Calu3 (cell line): ENCODE results near the gene MAN2A2. TPM values are rescaled to one million over a fixed set of nuclear protein-coding genes. Genes with fewer than 3 reads are reported as not detected.
A peak's percentile ranks its signal among the peaks of the same experiment; 100 is the strongest.

Experiments
- BruUV-seq: library from RNA; stranded (reverse); fragments of 400-500 nt; replicated peaks from 2 replicates; lab custom pipeline; 2021; lab: Mats Ljungman, UMichigan
- CTCF ChIA-PET: fragments of 300-600 bp; sonication (Branson Sonifier 250); formaldehyde crosslinking; loops from one replicate; lab custom pipeline; 2022; ENCODE audit warnings: antibody characterized with exemption; lab: Charles Lee
- DNase-seq: peaks from one replicate; pipeline ENCODE4 v3.0.0; 2022
- H3K27ac Mint-ChIP-seq: one replicate; pipeline ENCODE4 v1.8.0; 2022; ENCODE audit warnings: mixed read lengths; ENCODE audit not compliant: unreplicated experiment
- H3K27me3 Mint-ChIP-seq: one replicate; pipeline ENCODE4 v1.8.0; 2022; ENCODE audit warnings: mixed read lengths; ENCODE audit not compliant: unreplicated experiment
- H3K36me3 Mint-ChIP-seq: one replicate; pipeline ENCODE4 v1.8.0; 2022; ENCODE audit warnings: mild to moderate bottlenecking, moderate library complexity, mixed read lengths; ENCODE audit not compliant: insufficient read depth, unreplicated experiment
- H3K4me1 Mint-ChIP-seq: one replicate; pipeline ENCODE4 v1.8.0; 2022; ENCODE audit warnings: mild to moderate bottlenecking, low read depth, mixed read lengths; ENCODE audit not compliant: unreplicated experiment
- H3K4me3 Mint-ChIP-seq: one replicate; pipeline ENCODE4 v1.8.0; 2022; ENCODE audit warnings: mild to moderate bottlenecking, low read depth, moderate library complexity, mixed read lengths; ENCODE audit not compliant: unreplicated experiment
- H3K9me3 Mint-ChIP-seq: one replicate; pipeline ENCODE4 v1.8.0; 2022; ENCODE audit warnings: low read depth, mixed read lengths; ENCODE audit not compliant: unreplicated experiment
- CTCF ChIP-seq: fragments of 200-600 bp; IDR thresholded peaks from one replicate; pipeline ENCODE4 v1.8.0; 2022; ENCODE audit warnings: antibody characterized with exemption; ENCODE audit not compliant: unreplicated experiment
- intact Hi-C: fragments of 100-400 bp; cut with micrococcal nuclease; formaldehyde crosslinking; loops from one replicate; pipeline ENCODE4 v1.10.0; 2022; ENCODE audit not compliant: unreplicated experiment
- total RNA-seq: library from RNA; stranded (reverse); gene quantifications from 2 replicates; pipeline ENCODE4 v1.2.3, GENCODE V29; 2022

MAN2A2 gene
- total RNA-seq, 1 experiment from 2014 or later, result 58.5 TPM

DNA sequence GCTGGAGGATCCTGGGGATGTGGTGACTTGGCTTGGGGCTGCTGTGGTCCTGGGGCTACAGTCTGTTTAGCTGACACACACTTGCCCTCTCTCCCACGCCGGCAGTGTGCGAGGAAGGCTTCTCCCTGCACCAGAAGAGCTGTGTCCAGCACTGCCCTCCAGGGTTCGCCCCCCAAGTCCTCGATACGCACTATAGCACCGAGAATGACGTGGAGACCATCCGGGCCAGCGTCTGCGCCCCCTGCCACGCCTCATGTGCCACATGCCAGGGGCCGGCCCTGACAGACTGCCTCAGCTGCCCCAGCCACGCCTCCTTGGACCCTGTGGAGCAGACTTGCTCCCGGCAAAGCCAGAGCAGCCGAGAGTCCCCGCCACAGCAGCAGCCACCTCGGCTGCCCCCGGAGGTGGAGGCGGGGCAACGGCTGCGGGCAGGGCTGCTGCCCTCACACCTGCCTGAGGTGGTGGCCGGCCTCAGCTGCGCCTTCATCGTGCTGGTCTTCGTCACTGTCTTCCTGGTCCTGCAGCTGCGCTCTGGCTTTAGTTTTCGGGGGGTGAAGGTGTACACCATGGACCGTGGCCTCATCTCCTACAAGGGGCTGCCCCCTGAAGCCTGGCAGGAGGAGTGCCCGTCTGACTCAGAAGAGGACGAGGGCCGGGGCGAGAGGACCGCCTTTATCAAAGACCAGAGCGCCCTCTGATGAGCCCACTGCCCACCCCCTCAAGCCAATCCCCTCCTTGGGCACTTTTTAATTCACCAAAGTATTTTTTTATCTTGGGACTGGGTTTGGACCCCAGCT lies 21.7 kb upstream of the MAN2A2 start:
- Mint-ChIP-seq H3K27me3 (no peaks in the 10 kb centered on the region), H3K9me3 (no peaks in the 10 kb centered on the region), H3K36me3 (peaks cover 33% of the 10 kb centered on the region), H3K27ac (no peak overlapping the region), H3K4me3 (no peak overlapping the region), H3K4me1 (no peaks in the 10 kb centered on the region)
- DNase-seq, result no peak
- CTCF ChIA-PET, result interaction anchor here (0.6 to 0.7 kb wide), 3 partner anchors 8 to 472 kb away, joined by 3 read pairs; no protein-coding TSS in a partner anchor
- intact Hi-C loops, result loop anchor here (10.0 kb wide), 1 partner anchor 107 kb away; no protein-coding TSS in a partner anchor
- no TSS peak for BruUV-seq
- TF ChIP-seq CTCF, result no peak

- no peak for TF ChIP-seq CTCF
- no peak overlapping the region for H3K27ac Mint-ChIP-seq
- no peaks in the 10 kb centered on the region for H3K4me1 Mint-ChIP-seq
- CTCF ChIA-PET, result interaction anchor here (0.6 to 1.2 kb wide), 4 partner anchors 8 to 471 kb away, joined by 3 read pairs; no protein-coding TSS in a partner anchor
- no peak for DNase-seq
- no peak overlapping the region for H3K4me3 Mint-ChIP-seq
- BruUV-seq, result no TSS peak
- peaks cover 3% of the 10 kb centered on the region for H3K27me3 Mint-ChIP-seq
- intact Hi-C loops, result loop anchor here (10.0 kb wide), 1 partner anchor 107 kb away; no protein-coding TSS in a partner anchor
- H3K9me3 Mint-ChIP-seq, result no peaks in the 10 kb centered on the region
- H3K36me3 Mint-ChIP-seq, result peaks cover 26% of the 10 kb centered on the region
Measured at GRCh38 chr15:90881978-90882721, 21.0 kb upstream of the MAN2A2 start.

DNA sequence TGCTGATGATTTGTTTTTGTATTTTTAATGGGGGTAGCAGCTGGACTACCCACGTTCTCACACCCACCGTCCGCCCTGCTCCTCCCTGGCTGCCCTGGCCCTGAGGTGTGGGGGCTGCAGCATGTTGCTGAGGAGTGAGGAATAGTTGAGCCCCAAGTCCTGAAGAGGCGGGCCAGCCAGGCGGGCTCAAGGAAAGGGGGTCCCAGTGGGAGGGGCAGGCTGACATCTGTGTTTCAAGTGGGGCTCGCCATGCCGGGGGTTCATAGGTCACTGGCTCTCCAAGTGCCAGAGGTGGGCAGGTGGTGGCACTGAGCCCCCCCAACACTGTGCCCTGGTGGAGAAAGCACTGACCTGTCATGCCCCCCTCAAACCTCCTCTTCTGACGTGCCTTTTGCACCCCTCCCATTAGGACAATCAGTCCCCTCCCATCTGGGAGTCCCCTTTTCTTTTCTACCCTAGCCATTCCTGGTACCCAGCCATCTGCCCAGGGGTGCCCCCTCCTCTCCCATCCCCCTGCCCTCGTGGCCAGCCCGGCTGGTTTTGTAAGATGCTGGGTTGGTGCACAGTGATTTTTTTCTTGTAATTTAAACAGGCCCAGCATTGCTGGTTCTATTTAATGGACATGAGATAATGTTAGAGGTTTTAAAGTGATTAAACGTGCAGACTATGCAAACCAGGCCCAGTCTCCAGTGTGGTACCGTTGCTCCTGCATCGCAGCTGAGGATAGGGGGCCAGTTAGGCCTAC lies 20.1 kb upstream of the MAN2A2 start:
- no peak for TF ChIP-seq CTCF
- H3K4me1 Mint-ChIP-seq, result no peaks in the 10 kb centered on the region
- TSS peak; percentile 64 for BruUV-seq
- no peak overlapping the region for H3K27ac Mint-ChIP-seq
- H3K9me3 Mint-ChIP-seq, result no peaks in the 10 kb centered on the region
- no peak overlapping the region for H3K4me3 Mint-ChIP-seq
- peaks cover 11% of the 10 kb centered on the region for H3K27me3 Mint-ChIP-seq
- intact Hi-C loops, result loop anchor here (10.0 kb wide), 1 partner anchor 108 kb away; no protein-coding TSS in a partner anchor
- CTCF ChIA-PET, result interaction anchor here (1.2 kb wide), 1 partner anchor 9 kb away, joined by 3 read pairs; no protein-coding TSS in a partner anchor
- DNase-seq, result no peak
- peaks cover 20% of the 10 kb centered on the region for H3K36me3 Mint-ChIP-seq

DNA sequence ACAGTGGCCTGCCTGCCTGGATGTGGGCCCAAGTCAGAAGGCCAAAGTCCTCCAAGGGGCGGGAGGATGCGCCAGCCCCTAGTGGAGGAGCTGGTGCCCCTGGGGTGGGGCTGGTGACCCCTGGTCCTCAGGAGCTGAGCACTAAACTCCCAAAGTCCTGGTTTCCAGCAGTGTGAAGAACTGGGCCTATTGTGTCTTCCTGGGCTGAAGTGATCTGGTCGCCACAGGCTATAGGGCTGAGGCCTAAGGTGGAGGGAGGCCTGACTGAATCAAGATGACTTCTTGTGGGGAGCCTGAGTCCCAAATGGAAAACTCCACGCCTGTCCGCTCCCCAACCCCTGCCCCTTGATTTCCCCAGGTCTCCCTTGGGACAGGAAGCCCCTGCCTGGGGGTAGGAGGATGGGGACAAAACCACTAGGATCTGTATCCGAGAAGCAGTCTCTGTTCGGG lies 19.6 kb upstream of the MAN2A2 start:
- H3K9me3 Mint-ChIP-seq, result no peaks in the 10 kb centered on the region
- no peak overlapping the region for H3K27ac Mint-ChIP-seq
- H3K36me3 Mint-ChIP-seq, result peaks cover 18% of the 10 kb centered on the region
- peaks cover 15% of the 10 kb centered on the region for H3K27me3 Mint-ChIP-seq
- H3K4me3 Mint-ChIP-seq, result no peak overlapping the region
- no TSS peak for BruUV-seq
- CTCF ChIA-PET, result interaction anchor here (1.2 kb wide), 1 partner anchor 10 kb away, joined by 3 read pairs; no protein-coding TSS in a partner anchor
- no peaks in the 10 kb centered on the region for H3K4me1 Mint-ChIP-seq
- intact Hi-C loops, result loop anchor here (10.0 kb wide), 1 partner anchor 109 kb away; no protein-coding TSS in a partner anchor
- TF ChIP-seq CTCF, result no peak
- no peak for DNase-seq
